PC-3 (cell line): Measurements from ENCODE around the gene C6. TPM values are rescaled to one million over a fixed set of nuclear protein-coding genes. Genes with fewer than 3 reads are reported as not detected.
A peak's percentile ranks its signal among the peaks of the same experiment; 100 is the strongest.

Source experiments
- ATAC-seq: fragments of 200-7000 bp; cut with Tn5 transposase; 2 replicates; pipeline ENCODE4 v1.9.1; 2020; ENCODE audit warnings: mild to moderate bottlenecking, moderate library complexity
- BruUV-seq: library from RNA; stranded (reverse); fragments of 400-500 nt; replicated peaks from 2 replicates; lab custom pipeline; 2021; lab: Mats Ljungman, UMichigan
- CTCF ChIA-PET: fragments of 300-600 bp; sonication (Branson Sonifier 250); formaldehyde crosslinking; loops from one replicate; lab custom pipeline; 2022; ENCODE audit warnings: antibody characterized with exemption; lab: Charles Lee
- POLR2A ChIA-PET: fragments of 300-600 bp; sonication (Branson Sonifier 250); formaldehyde crosslinking; loops from one replicate; lab custom pipeline; 2022; ENCODE audit warnings: antibody characterized with exemption; ENCODE audit not compliant: unreplicated experiment; lab: Charles Lee
- DNase-seq: peaks from one replicate; pipeline ENCODE4 v3.0.0-alpha.2; 2015
- H2AFZ ChIP-seq: fragments of 300-600 bp; sonication (generic); 2 replicates; pipeline ENCODE4 v1.6.0; 2016; ENCODE audit warnings: antibody characterized with exemption, low read length
- H3F3A ChIP-seq: fragments of 300-600 bp; sonication (generic); one replicate; pipeline ENCODE4 v1.6.0; 2017; ENCODE audit warnings: antibody characterized with exemption, low read length, control low read depth, mild to moderate bottlenecking; ENCODE audit not compliant: unreplicated experiment
- H3K27ac ChIP-seq: fragments of 300-600 bp; sonication (generic); 2 replicates; pipeline ENCODE4 v1.5.1; 2016; ENCODE audit warnings: mild to moderate bottlenecking, low read length
- H3K27me3 ChIP-seq: fragments of 300-600 bp; sonication (generic); 2 replicates; pipeline ENCODE4 v1.6.1; 2016; ENCODE audit warnings: low read length, mixed read lengths
- H3K36me3 ChIP-seq: fragments of 300-600 bp; sonication (generic); 2 replicates; pipeline ENCODE4 v1.6.1; 2016; ENCODE audit warnings: low read depth, mixed run types, low read length, mixed read lengths
- H3K4me1 ChIP-seq: fragments of 300-600 bp; sonication (generic); 2 replicates; pipeline ENCODE4 v1.5.1; 2016; ENCODE audit warnings: low read length; ENCODE audit not compliant: insufficient read depth
- H3K4me2 ChIP-seq: fragments of 300-600 bp; sonication (generic); 2 replicates; pipeline ENCODE4 v1.6.0; 2016; ENCODE audit warnings: low read length
- H3K4me3 ChIP-seq: fragments of 300-600 bp; sonication (generic); 2 replicates; pipeline ENCODE4 v1.5.1; 2016; ENCODE audit warnings: mild to moderate bottlenecking, low read length, mixed read lengths
- H3K79me2 ChIP-seq: fragments of 300-600 bp; sonication (generic); 2 replicates; pipeline ENCODE4 v1.6.1; 2017; ENCODE audit warnings: low read length, mixed read lengths
- H3K9ac ChIP-seq: fragments of 300-600 bp; sonication (generic); 2 replicates; pipeline ENCODE4 v1.6.0; 2016; ENCODE audit warnings: mild to moderate bottlenecking, low read length
- H3K9me2 ChIP-seq: fragments of 300-600 bp; sonication (generic); replicated peaks from 2 replicates; pipeline ENCODE4 v1.6.1; 2016; ENCODE audit warnings: mixed run types, low read length, mixed read lengths
- H3K9me3 ChIP-seq: fragments of 300-600 bp; sonication (generic); 2 replicates; pipeline ENCODE4 v1.6.1; 2016; ENCODE audit warnings: low read length, mixed read lengths
- H4K20me1 ChIP-seq: fragments of 300-600 bp; sonication (generic); 2 replicates; pipeline ENCODE4 v1.6.1; 2016; ENCODE audit warnings: low read length, mixed read lengths
- EZH2 ChIP-seq: fragments of 300-600 bp; sonication (generic); IDR thresholded peaks from one replicate; pipeline ENCODE4 v1.6.1; 2017; ENCODE audit warnings: antibody characterized with exemption, mild to moderate bottlenecking, low read length; ENCODE audit not compliant: unreplicated experiment
- EZH2phosphoT487 ChIP-seq: fragments of 300-600 bp; sonication (generic); IDR thresholded peaks from 2 replicates; pipeline ENCODE4 v1.6.1; 2018; ENCODE audit warnings: mild to moderate bottlenecking, antibody characterized with exemption, low read length, borderline replicate concordance
- intact Hi-C: fragments of 100-400 bp; cut with micrococcal nuclease; formaldehyde crosslinking; loops from 2 replicates; pipeline ENCODE4 v1.9.0; 2023
- total RNA-seq: library from RNA; depleted of rRNA; stranded (reverse); fragments of >200 nt; gene quantifications from 2 replicates; pipeline ENCODE4 v1.2.3, GENCODE V29; 2014
- TF ChIP-seq, protein P1 (sequence below): fragments of 300-600 bp; sonication (generic); conservative IDR thresholded peaks from 2 replicates; pipeline ENCODE4 v1.5.1; 2017; ENCODE audit warnings: antibody characterized with exemption, low read depth, mild to moderate bottlenecking, low read length

C6 gene
- total RNA-seq, 1 experiment from 2014 or later, result not detected

DNA sequence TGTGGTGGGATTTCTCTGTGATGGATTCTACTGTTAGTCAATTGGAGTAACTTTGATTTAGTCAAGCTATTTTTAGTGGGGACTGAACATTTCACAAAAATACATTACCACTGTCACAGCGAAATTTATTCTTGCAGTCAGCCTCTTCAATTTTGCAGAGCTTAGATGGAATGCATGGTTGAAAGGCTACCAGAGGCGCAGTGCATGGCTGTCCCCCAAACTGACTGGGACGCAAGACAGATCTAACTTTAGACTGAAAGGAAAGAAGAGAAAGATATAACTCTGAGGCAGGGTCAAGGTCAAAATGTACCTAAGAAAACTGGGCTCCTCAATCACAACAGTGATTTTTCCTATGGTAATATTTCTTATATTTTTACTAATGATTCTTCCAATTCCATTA is 13.7 kb downstream of the C6 start:
- POLR2A ChIA-PET, result no interaction called here
- intact Hi-C loops, result no loop called here
- no TSS peak for BruUV-seq

DNA sequence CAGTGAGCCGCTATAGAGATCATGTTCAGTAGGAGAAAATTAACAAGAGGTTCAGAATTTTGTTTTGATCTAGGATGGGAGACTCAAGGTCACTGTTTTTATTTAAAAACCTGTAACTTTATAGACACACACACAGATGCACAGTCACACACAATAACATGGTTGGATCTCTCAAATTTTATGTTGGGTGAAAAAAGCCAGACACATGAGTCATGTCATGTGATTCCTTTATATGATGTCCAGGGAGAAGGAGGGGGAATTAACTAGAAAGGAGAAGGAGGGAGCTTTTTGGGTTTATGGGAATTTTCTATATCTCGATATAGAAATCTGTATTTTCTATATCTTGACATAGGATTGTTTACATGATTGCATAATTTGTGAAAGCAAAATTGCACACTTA is 17.1 kb downstream of the C6 start:
- H3F3A ChIP-seq, result no peaks in the 10 kb centered on the region
- H3K27ac ChIP-seq, result no peak overlapping the region
- peak; percentile 34 for DNase-seq
- no TSS peak for BruUV-seq
- H3K9me3 ChIP-seq, result no peaks in the 10 kb centered on the region
- no peaks in the 10 kb centered on the region for H3K9me2 ChIP-seq
- H2AFZ ChIP-seq, result no peak overlapping the region
- no peaks in the 10 kb centered on the region for H3K27me3 ChIP-seq
- no peak overlapping the region for H3K9ac ChIP-seq
- no peak for ATAC-seq
- POLR2A ChIA-PET, result no interaction called here
- H3K4me2 ChIP-seq, result no peak overlapping the region
- TF ChIP-seq, protein P1, sequence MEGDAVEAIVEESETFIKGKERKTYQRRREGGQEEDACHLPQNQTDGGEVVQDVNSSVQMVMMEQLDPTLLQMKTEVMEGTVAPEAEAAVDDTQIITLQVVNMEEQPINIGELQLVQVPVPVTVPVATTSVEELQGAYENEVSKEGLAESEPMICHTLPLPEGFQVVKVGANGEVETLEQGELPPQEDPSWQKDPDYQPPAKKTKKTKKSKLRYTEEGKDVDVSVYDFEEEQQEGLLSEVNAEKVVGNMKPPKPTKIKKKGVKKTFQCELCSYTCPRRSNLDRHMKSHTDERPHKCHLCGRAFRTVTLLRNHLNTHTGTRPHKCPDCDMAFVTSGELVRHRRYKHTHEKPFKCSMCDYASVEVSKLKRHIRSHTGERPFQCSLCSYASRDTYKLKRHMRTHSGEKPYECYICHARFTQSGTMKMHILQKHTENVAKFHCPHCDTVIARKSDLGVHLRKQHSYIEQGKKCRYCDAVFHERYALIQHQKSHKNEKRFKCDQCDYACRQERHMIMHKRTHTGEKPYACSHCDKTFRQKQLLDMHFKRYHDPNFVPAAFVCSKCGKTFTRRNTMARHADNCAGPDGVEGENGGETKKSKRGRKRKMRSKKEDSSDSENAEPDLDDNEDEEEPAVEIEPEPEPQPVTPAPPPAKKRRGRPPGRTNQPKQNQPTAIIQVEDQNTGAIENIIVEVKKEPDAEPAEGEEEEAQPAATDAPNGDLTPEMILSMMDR, result no peak
- no peak for TF ChIP-seq EZH2
- no peak for TF ChIP-seq EZH2phosphoT487
- peaks cover 24% of the 10 kb centered on the region for H3K4me1 ChIP-seq
- no peak overlapping the region for H3K4me3 ChIP-seq
- CTCF ChIA-PET, result no interaction called here
- no peaks in the 10 kb centered on the region for H4K20me1 ChIP-seq
- no peaks in the 10 kb centered on the region for H3K79me2 ChIP-seq
- no peaks in the 10 kb centered on the region for H3K36me3 ChIP-seq
- intact Hi-C loops, result no loop called here

More for the DNA sequence above, 13.7 kb downstream of the C6 start:
- Histone ChIP-seq H3K4me3 (no peak overlapping the region), H3K79me2 (no peaks in the 10 kb centered on the region), H2AFZ (no peak overlapping the region), H3K36me3 (no peaks in the 10 kb centered on the region), H3F3A (no peaks in the 10 kb centered on the region), H3K27me3 (no peaks in the 10 kb centered on the region), H3K9me2 (no peaks in the 10 kb centered on the region), H3K4me1 (peaks cover 9% of the 10 kb centered on the region), H3K9me3 (no peaks in the 10 kb centered on the region), H3K4me2 (no peak overlapping the region), H4K20me1 (no peaks in the 10 kb centered on the region), H3K27ac (no peak overlapping the region), H3K9ac (no peak overlapping the region)
- DNase-seq, result no peak
- CTCF ChIA-PET, result no interaction called here
- TF ChIP-seq, protein P1, result no peak
- TF ChIP-seq EZH2 (no peak), EZH2phosphoT487 (no peak)
- ATAC-seq, result no peak

DNA sequence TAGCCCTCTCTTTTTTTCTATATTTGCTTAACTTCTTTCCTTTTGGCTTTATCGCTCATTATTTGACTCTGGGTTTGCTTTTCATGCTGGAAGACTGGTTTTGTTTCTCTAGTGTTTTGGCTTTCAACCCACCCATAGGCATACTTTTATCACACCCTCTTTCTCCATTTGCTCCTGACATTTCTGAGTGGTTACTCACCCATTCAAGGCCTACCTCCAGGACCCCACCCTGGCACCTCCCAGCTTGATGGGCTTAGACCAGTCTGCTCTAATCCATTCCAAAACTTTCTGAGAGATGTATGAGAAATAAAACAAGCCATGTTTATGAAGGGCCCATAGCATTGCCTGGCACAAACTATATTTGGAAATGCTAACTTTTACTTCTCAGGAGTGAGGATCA is 18.1 kb downstream of the C6 start:
- Histone ChIP-seq H3K27me3 (no peaks in the 10 kb centered on the region), H3K4me3 (no peak overlapping the region), H3K36me3 (no peaks in the 10 kb centered on the region), H3F3A (no peaks in the 10 kb centered on the region), H3K4me2 (no peak overlapping the region), H3K9me3 (no peaks in the 10 kb centered on the region), H2AFZ (no peak overlapping the region), H3K27ac (no peak overlapping the region), H3K4me1 (peaks cover 24% of the 10 kb centered on the region), H4K20me1 (no peaks in the 10 kb centered on the region), H3K79me2 (no peaks in the 10 kb centered on the region), H3K9ac (no peak overlapping the region), H3K9me2 (no peaks in the 10 kb centered on the region)
- ChIA-PET CTCF (no interaction called here), POLR2A (no interaction called here)
- TF ChIP-seq, protein P1, result no peak
- TF ChIP-seq EZH2phosphoT487 (no peak), EZH2 (no peak)
- BruUV-seq, result no TSS peak
- DNase-seq, result peak; percentile 65
- intact Hi-C loops, result no loop called here
- ATAC-seq, result peak; percentile 29; the same call in 1 of the 2 replicates
